ENCODE results near the gene ARHGEF4. TPM values are rescaled to one million over a fixed set of nuclear protein-coding genes. Genes with fewer than 3 reads are reported as not detected.

ARHGEF4 gene
- total RNA-seq, 3 donors from 2014 or later: 0.94 to 14.0 (median 1.5) TPM

- Histone ChIP-seq H3K9me3 (no peaks in the 10 kb centered on the region), H3K36me3 (ENCODE audit: low read depth) (no peaks in the 10 kb centered on the region), H3K4me1 (ENCODE audit: low read depth) (no peaks in the 10 kb centered on the region), H3K4me3 (no peak overlapping the region)
- DNase-seq (peak in 1 of 3 donors; percentile 32), ATAC-seq (no peak)
- intact Hi-C loops (cut with DNase I, micrococcal nuclease): no loop called here
- no peak for TF ChIP-seq CTCF (IDR thresholded peaks at IDR 0.05)
These were observed 6.7 kb downstream of the ARHGEF4 start for GRCh38 chr2:130843321-130843985.

GRCh38 chr2:130844161-130844560 is 7.4 kb downstream of the ARHGEF4 start:
- Histone ChIP-seq H3K36me3 (ENCODE audit: low read depth) (no peaks in the 10 kb centered on the region), H3K4me1 (ENCODE audit: low read depth) (no peaks in the 10 kb centered on the region), H3K9me3 (no peaks in the 10 kb centered on the region), H3K4me3 (no peak overlapping the region)
- no peak for TF ChIP-seq CTCF (IDR thresholded peaks at IDR 0.05)
- ATAC-seq (no peak), DNase-seq (peak in 1 of 3 donors; percentile 19)
- intact Hi-C loops (cut with DNase I, micrococcal nuclease): no loop called here

GRCh38 chr2:130845505-130846085 is 8.9 kb downstream of the ARHGEF4 start:
- H3K4me1 ChIP-seq (ENCODE audit: low read depth): no peaks in the 10 kb centered on the region
- no peak for TF ChIP-seq CTCF (IDR thresholded peaks at IDR 0.05)
- peak in 1 of 3 donors; percentile 22 for DNase-seq
- intact Hi-C loops (cut with DNase I, micrococcal nuclease): no loop called here
- no peak for ATAC-seq
- H3K4me3 ChIP-seq: no peak overlapping the region
- H3K36me3 ChIP-seq (ENCODE audit: low read depth): no peaks in the 10 kb centered on the region
- H3K9me3 ChIP-seq: no peaks in the 10 kb centered on the region

- Histone ChIP-seq H3K9me3 (no peaks in the 10 kb centered on the region), H3K36me3 (ENCODE audit: low read depth) (no peaks in the 10 kb centered on the region), H3K4me3 (no peak overlapping the region), H3K4me1 (ENCODE audit: low read depth) (no peaks in the 10 kb centered on the region)
- DNase-seq (no peak), ATAC-seq (no peak)
- TF ChIP-seq CTCF (IDR thresholded peaks at IDR 0.05): no peak
- intact Hi-C loops (cut with DNase I, micrococcal nuclease): no loop called here
These were observed 9.5 kb downstream of the ARHGEF4 start for GRCh38 chr2:130846233-130846632.

GRCh38 chr2:130846686-130847375 is 10.1 kb downstream of the ARHGEF4 start:
- H3K4me3 ChIP-seq: no peak overlapping the region
- no peaks in the 10 kb centered on the region for H3K9me3 ChIP-seq
- H3K36me3 ChIP-seq (ENCODE audit: low read depth): no peaks in the 10 kb centered on the region
- intact Hi-C loops (cut with DNase I, micrococcal nuclease): no loop called here
- H3K4me1 ChIP-seq (ENCODE audit: low read depth): no peaks in the 10 kb centered on the region
- no peak for DNase-seq
- ATAC-seq: no peak
- no peak for TF ChIP-seq CTCF (IDR thresholded peaks at IDR 0.05)
